ENCODE data around the gene MITF. TPM values are rescaled to one million over a fixed set of nuclear protein-coding genes. Genes with fewer than 3 reads are reported as not detected.

MITF gene
- total and polyA plus RNA-seq, 2 of the 4 experiments (the other 2 are of a cell fraction) = 6.5 to 16.7 TPM

DNA sequence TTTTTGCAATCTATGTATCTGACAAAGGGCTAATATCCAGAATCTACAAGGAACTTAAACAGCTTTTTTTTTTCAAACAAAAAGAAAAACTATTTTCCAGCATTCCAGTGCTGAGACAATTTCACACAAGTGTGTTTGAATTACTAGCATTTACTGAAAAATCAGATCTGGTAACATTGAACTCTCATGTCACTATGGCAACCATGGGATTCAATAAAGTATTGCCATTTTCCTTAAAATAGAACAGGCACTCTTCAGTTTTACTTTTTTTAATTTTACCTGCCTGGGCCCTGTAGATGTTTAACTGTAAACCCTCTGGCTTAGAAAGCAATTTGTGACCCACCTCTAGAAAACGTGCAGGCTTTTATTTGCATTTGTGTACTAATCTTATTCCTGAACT is 105.4 kb downstream of the MITF start:
- no CpG with 5 or more reads among the region's 1 CpG for WGBS, 2 experiments (ENCODE audit: extremely low coverage in 2 of 2, insufficient read length in 1 of 2)
- H2AFZ ChIP-seq (replicated peaks; ENCODE audit: low read length, poor library complexity) = no peak overlapping the region
- no peak overlapping the region for H2BK20ac ChIP-seq (ENCODE audit: low read depth, low read length)
- no peak overlapping the region for H3K9ac ChIP-seq (ENCODE audit: low read depth, low read length)
- no peaks in the 10 kb centered on the region for H4K20me1 ChIP-seq (ENCODE audit: insufficient read depth, low read length)
- no peak overlapping the region for H3K4ac ChIP-seq (ENCODE audit: low read depth, low read length)
- no peaks in the 10 kb centered on the region for H3K9me1 ChIP-seq (ENCODE audit: insufficient read depth, low read length)
- H3K23ac ChIP-seq (ENCODE audit: low read depth, low read length) = no peak overlapping the region
- H3K79me1 ChIP-seq (ENCODE audit: low read depth in 1 of 2, low read length in 2 of 2) = peaks cover 25 to 33% of the 10 kb centered on the region in 2 experiments; a peak in 3 of 4 replicates
- no peak overlapping the region for H3K27ac ChIP-seq (ENCODE audit: insufficient read depth, low read length)
- H4K91ac ChIP-seq (ENCODE audit: insufficient read depth, low read depth, low read length) = no peak overlapping the region
- no peak overlapping the region for H2BK15ac ChIP-seq (ENCODE audit: low read depth, low read length)
- ChIA-PET CTCF (no interaction called here), POLR2A (ENCODE audit: unreplicated experiment) (interaction anchor here (0.6 to 0.7 kb wide), 2 partner anchors 33 to 473 kb away, joined by 4 to 11 read pairs; no protein-coding TSS in a partner anchor)
- H3K36me3 ChIP-seq (ENCODE audit: control insufficient read depth, insufficient read depth, low read length) = no peaks in the 10 kb centered on the region
- H3K9me3 ChIP-seq (ENCODE audit: control insufficient read depth, insufficient read depth, low read length) = no peaks in the 10 kb centered on the region
- no peak overlapping the region for H2AK9ac ChIP-seq (replicated peaks; ENCODE audit: low read depth, low read length, poor library complexity)
- TF ChIP-seq CHD1 (IDR thresholded peaks at IDR 0.05; ENCODE audit: low read depth, low read length) (no peak), RAD21 (IDR thresholded peaks at IDR 0.05; ENCODE audit: low read length) (no peak), FOS (IDR thresholded peaks at IDR 0.05; ENCODE audit: low read depth, low read length) (no peak), MXI1 (IDR thresholded peaks at IDR 0.05; ENCODE audit: borderline replicate concordance, low read depth, low read length) (no peak), CEBPB (IDR thresholded peaks at IDR 0.05; ENCODE audit: low read depth, low read length) (no peak), RFX5 (IDR thresholded peaks at IDR 0.05; ENCODE audit: low read depth, low read length) (no peak), MAZ (IDR thresholded peaks at IDR 0.05; ENCODE audit: borderline replicate concordance, low read depth, low read length) (no peak), BHLHE40 (IDR thresholded peaks at IDR 0.05; ENCODE audit: low read depth, low read length) (no peak), NFE2L2 (IDR thresholded peaks at IDR 0.05; ENCODE audit: low read depth, low read length) (no peak), MAFK (IDR thresholded peaks at IDR 0.05; ENCODE audit: low read depth, low read length) (no peak), POLR2A (IDR thresholded peaks at IDR 0.05; ENCODE audit: low read depth, low read length) (no peak)
- TF ChIP-seq, protein P1, sequence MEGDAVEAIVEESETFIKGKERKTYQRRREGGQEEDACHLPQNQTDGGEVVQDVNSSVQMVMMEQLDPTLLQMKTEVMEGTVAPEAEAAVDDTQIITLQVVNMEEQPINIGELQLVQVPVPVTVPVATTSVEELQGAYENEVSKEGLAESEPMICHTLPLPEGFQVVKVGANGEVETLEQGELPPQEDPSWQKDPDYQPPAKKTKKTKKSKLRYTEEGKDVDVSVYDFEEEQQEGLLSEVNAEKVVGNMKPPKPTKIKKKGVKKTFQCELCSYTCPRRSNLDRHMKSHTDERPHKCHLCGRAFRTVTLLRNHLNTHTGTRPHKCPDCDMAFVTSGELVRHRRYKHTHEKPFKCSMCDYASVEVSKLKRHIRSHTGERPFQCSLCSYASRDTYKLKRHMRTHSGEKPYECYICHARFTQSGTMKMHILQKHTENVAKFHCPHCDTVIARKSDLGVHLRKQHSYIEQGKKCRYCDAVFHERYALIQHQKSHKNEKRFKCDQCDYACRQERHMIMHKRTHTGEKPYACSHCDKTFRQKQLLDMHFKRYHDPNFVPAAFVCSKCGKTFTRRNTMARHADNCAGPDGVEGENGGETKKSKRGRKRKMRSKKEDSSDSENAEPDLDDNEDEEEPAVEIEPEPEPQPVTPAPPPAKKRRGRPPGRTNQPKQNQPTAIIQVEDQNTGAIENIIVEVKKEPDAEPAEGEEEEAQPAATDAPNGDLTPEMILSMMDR (conservative IDR thresholded peaks at IDR 0.05; ENCODE audit: low read depth, low read length) = no peak
- TF ChIP-seq, protein P2, sequence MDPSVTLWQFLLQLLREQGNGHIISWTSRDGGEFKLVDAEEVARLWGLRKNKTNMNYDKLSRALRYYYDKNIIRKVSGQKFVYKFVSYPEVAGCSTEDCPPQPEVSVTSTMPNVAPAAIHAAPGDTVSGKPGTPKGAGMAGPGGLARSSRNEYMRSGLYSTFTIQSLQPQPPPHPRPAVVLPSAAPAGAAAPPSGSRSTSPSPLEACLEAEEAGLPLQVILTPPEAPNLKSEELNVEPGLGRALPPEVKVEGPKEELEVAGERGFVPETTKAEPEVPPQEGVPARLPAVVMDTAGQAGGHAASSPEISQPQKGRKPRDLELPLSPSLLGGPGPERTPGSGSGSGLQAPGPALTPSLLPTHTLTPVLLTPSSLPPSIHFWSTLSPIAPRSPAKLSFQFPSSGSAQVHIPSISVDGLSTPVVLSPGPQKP (IDR thresholded peaks at IDR 0.05; ENCODE audit: borderline replicate concordance, low read depth, low read length) = no peak
- TF ChIP-seq, protein P3, sequence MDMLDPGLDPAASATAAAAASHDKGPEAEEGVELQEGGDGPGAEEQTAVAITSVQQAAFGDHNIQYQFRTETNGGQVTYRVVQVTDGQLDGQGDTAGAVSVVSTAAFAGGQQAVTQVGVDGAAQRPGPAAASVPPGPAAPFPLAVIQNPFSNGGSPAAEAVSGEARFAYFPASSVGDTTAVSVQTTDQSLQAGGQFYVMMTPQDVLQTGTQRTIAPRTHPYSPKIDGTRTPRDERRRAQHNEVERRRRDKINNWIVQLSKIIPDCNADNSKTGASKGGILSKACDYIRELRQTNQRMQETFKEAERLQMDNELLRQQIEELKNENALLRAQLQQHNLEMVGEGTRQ (IDR thresholded peaks at IDR 0.05; ENCODE audit: low read depth, low read length) = no peak
- no TSS peak for BruUV-seq (replicated peaks)
- H3K56ac ChIP-seq (ENCODE audit: extremely low read depth, insufficient read depth, low read length) = no peak overlapping the region
- intact Hi-C loops (cut with micrococcal nuclease) (no loop called here), dilution Hi-C loops (cut with HindIII; ENCODE audit: low sequenced_read_pairs, unreplicated experiment) (no loop called here), in situ Hi-C loops (cut with MboI; ENCODE audit: low sequenced_read_pairs) (no loop called here)
- DNase-seq (no peak), ATAC-seq (ENCODE audit: low read depth) (no peak)
- no peak overlapping the region for H2AK5ac ChIP-seq (ENCODE audit: low read depth, low read length)
- no peak overlapping the region for H3K18ac ChIP-seq (ENCODE audit: low read depth, low read length)
- H4K5ac ChIP-seq (ENCODE audit: low read depth, low read length) = no peak overlapping the region
- H2BK120ac ChIP-seq (ENCODE audit: low read depth, low read length) = no peak overlapping the region
- no peaks in the 10 kb centered on the region for H3K27me3 ChIP-seq (ENCODE audit: control insufficient read depth, insufficient read depth, low read length)
- H3K4me3 ChIP-seq (ENCODE audit: insufficient read depth, low read depth, low read length) = no peak overlapping the region
- no peak overlapping the region for H4K8ac ChIP-seq (ENCODE audit: low read depth in 2 of 2, low read length in 2 of 2)
- H2BK5ac ChIP-seq (ENCODE audit: low read depth, low read length, poor library complexity, severe bottlenecking) = no peak overlapping the region
- no peak overlapping the region for H3K14ac ChIP-seq (replicated peaks; ENCODE audit: low read depth, low read length)
- peaks cover 6% of the 10 kb centered on the region for H3K4me1 ChIP-seq (ENCODE audit: control insufficient read depth, insufficient read depth, low read length)
- H3K4me2 ChIP-seq (ENCODE audit: low read depth, low read length) = no peak overlapping the region

Measured in IMR-90 (cell line).